Liver (tissue), 4 donors: ENCODE measurements around the gene GABRD. TPM values are rescaled to one million over a fixed set of nuclear protein-coding genes. Genes with fewer than 3 reads are reported as not detected.

Source experiments
- ATF3 ChIP-seq: IDR thresholded peaks from 2 replicates; pipeline ENCODE4 v1.6.1; 2016; ENCODE audit warnings: antibody characterized with exemption
- polyA plus RNA-seq, 2 donors: library from polyadenylated mRNA; stranded (reverse) in 1 of 2; unstranded in 1 of 2; fragments of 200-250 nt in 1 of 2; fragments of >200 nt in 1 of 2; fragmentation: Nextera tagmentation in 1 of 2; extraction: Ambion mirVana in 1 of 2; gene quantifications; one replicate each; pipeline versions ENCODE4 v1.2.1 to v1.2.3, GENCODE V29; 2013 to 2015
- total RNA-seq, 2 donors: library from RNA; depleted of rRNA; stranded (reverse); fragments of >200 nt; gene quantifications; one replicate each; pipeline ENCODE4 v1.2.3, GENCODE V29; 2014
- donor health status: healthy.
- donor health status: healthy.
- donor health status: healthy.

GABRD gene
- total and polyA plus RNA-seq, 4 donors = 0.29 TPM; not detected in 3

- TF ChIP-seq ATF3 = no peak
These were observed 61.0 kb downstream of the GABRD start (continued) for GRCh38 chr1:2080140-2080539.

Other genes with a start within 250 kb of the GABRD start
- 100 to 1,000 TPM in 1 of 2 donors, 10 to 100 TPM in 1; 39.2 to 105 TPM for gene NADK, start 240.9 kb upstream of the GABRD start, total RNA-seq
- gene NADK, start 240.9 kb upstream of the GABRD start, polyA plus RNA-seq = 10 to 100 TPM; 77.9 to 89.4 TPM
- 10 to 100 TPM; 51.5 to 54.0 TPM for gene GNB1, start 128.3 kb upstream of the GABRD start, total RNA-seq
- gene GNB1, start 128.3 kb upstream of the GABRD start, polyA plus RNA-seq = 10 to 100 TPM; 22.3 to 68.5 TPM
- gene CALML6, start 104.1 kb upstream of the GABRD start, total RNA-seq = under 1 TPM; 0.47 to 0.67 TPM
- under 1 TPM in 1 of 2 donors, not detected in 1; 0.15 TPM for gene CALML6, start 104.1 kb upstream of the GABRD start, polyA plus RNA-seq
- gene TMEM52, start 100.1 kb upstream of the GABRD start, total RNA-seq = 1 to 10 TPM; 2.6 to 2.7 TPM
- gene TMEM52, start 100.1 kb upstream of the GABRD start, polyA plus RNA-seq = 10 to 100 TPM in 1 of 2 donors, 1 to 10 TPM in 1; 3.2 to 13.1 TPM
- gene CFAP74, start 15.6 kb upstream of the GABRD start, total RNA-seq = under 1 TPM in 1 of 2 donors, not detected in 1; under 0.01 TPM
- under 1 TPM in 1 of 2 donors, not detected in 1; 0.31 TPM for gene CFAP74, start 15.6 kb upstream of the GABRD start, polyA plus RNA-seq
- gene PRKCZ, start 31.1 kb downstream of the GABRD start, total RNA-seq = 1 to 10 TPM; 7.6 to 9.3 TPM
- 1 to 10 TPM; 4.8 to 9.9 TPM for gene PRKCZ, start 31.1 kb downstream of the GABRD start, polyA plus RNA-seq
- gene FAAP20, start 175.4 kb downstream of the GABRD start, total RNA-seq = 10 to 100 TPM in 1 of 2 donors, 1 to 10 TPM in 1; 5.6 to 11.9 TPM
- gene FAAP20, start 175.4 kb downstream of the GABRD start, polyA plus RNA-seq = 10 to 100 TPM; 19.6 to 31.5 TPM
- 10 to 100 TPM; 18.9 to 21.3 TPM for gene SKI, start 209.0 kb downstream of the GABRD start, total RNA-seq
- gene SKI, start 209.0 kb downstream of the GABRD start, polyA plus RNA-seq = 10 to 100 TPM in 1 of 2 donors, 1 to 10 TPM in 1; 3.2 to 20.1 TPM